CD14-positive monocyte (primary cell): Measurements from ENCODE around the gene TUBB1. TPM values are rescaled to one million over a fixed set of nuclear protein-coding genes. Genes with fewer than 3 reads are reported as not detected.

Experiments used
- DNase-seq, 3 donors: peaks; one replicate each; pipeline ENCODE4 v3.0.0-alpha.2; 2011 to 2022
- H2AFZ ChIP-seq: 2 replicates; pipeline ENCODE4 v1.6.0; 2012; ENCODE audit warnings: mild to moderate bottlenecking, low read depth, low read length, inconsistent platforms; ENCODE audit not compliant: insufficient read depth, poor library complexity, severe bottlenecking
- H3K27ac ChIP-seq, 2 donors: 1 replicate in 1 of 2; 2 replicates in 1 of 2; pipeline ENCODE4 v1.5.1; 2012 to 2013; ENCODE audit warnings: low read length in 2 of 2, control low read depth in 1 of 2, inconsistent platforms in 1 of 2, low read depth in 1 of 2, mild to moderate bottlenecking in 1 of 2
- H3K27me3 ChIP-seq, 2 donors: one replicate each; pipeline versions ENCODE4 v1.6.0 to v1.6.1; 2011 to 2013; ENCODE audit warnings: low read length in 2 of 2; ENCODE audit not compliant: control insufficient read depth in 2 of 2, insufficient read depth in 2 of 2
- H3K36me3 ChIP-seq, 2 donors: replicated peaks in 1 of 2; 1 replicate in 1 of 2; 2 replicates in 1 of 2; pipeline versions ENCODE4 v1.5.1 to v1.6.1; 2012 to 2013; ENCODE audit warnings: low read length in 2 of 2, control low read depth in 1 of 2, inconsistent platforms in 1 of 2, mild to moderate bottlenecking in 1 of 2; ENCODE audit not compliant: insufficient read depth in 2 of 2, control insufficient read depth in 1 of 2
- H3K4me1 ChIP-seq, 2 donors: 1 replicate in 1 of 2; 2 replicates in 1 of 2; pipeline versions ENCODE4 v1.5.1 to v1.6.1; 2012 to 2013; ENCODE audit warnings: low read length in 2 of 2, control low read depth in 1 of 2, inconsistent platforms in 1 of 2, mild to moderate bottlenecking in 1 of 2, moderate library complexity in 1 of 2; ENCODE audit not compliant: insufficient read depth in 2 of 2, control insufficient read depth in 1 of 2
- H3K4me2 ChIP-seq: replicated peaks from 2 replicates; pipeline ENCODE3; 2012; ENCODE audit warnings: low read length, moderate library complexity, mild to moderate bottlenecking; ENCODE audit not compliant: poor library complexity, severe bottlenecking; ENCODE audit errors: extremely low read depth
- H3K4me3 ChIP-seq, 3 experiments: fragments of 200-600 bp in 1 of 3; sonication (generic) in 1 of 3; replicated peaks in 1 of 3; 1 replicate in 2 of 3; 2 replicates in 1 of 3; pipeline ENCODE4 v1.5.1; 2011 to 2013; ENCODE audit warnings: low read length in 3 of 3, mild to moderate bottlenecking in 3 of 3, control low read depth in 2 of 3, low read depth in 2 of 3, inconsistent platforms in 1 of 3, moderate library complexity in 1 of 3
- H3K79me2 ChIP-seq: 2 replicates; pipeline ENCODE4 v1.6.0; 2012; ENCODE audit warnings: mild to moderate bottlenecking, control low read depth, inconsistent platforms, low read length, moderate library complexity; ENCODE audit not compliant: insufficient read depth
- H3K9ac ChIP-seq: 2 replicates; pipeline ENCODE4 v1.6.0; 2017; ENCODE audit warnings: low read length, mild to moderate bottlenecking; ENCODE audit not compliant: insufficient read depth, poor library complexity, severe bottlenecking
- H3K9me3 ChIP-seq, 2 donors: replicated peaks in 1 of 2; 1 replicate in 1 of 2; 2 replicates in 1 of 2; pipeline versions ENCODE4 v1.5.1 to v1.6.1; 2012 to 2013; ENCODE audit warnings: low read length in 2 of 2, control low read depth in 1 of 2; ENCODE audit not compliant: control insufficient read depth in 1 of 2, insufficient read depth in 1 of 2
- H4K20me1 ChIP-seq: 2 replicates; pipeline ENCODE4 v1.6.0; 2012; ENCODE audit warnings: mild to moderate bottlenecking, low read length, control low read depth, moderate library complexity; ENCODE audit not compliant: insufficient read depth
- H3K27ac Mint-ChIP-seq, 7 donors: one replicate each; pipeline ENCODE4 v1.8.0; 2020; ENCODE audit warnings: mild to moderate bottlenecking in 7 of 7, mixed read lengths in 7 of 7, moderate library complexity in 6 of 7, inconsistent platforms in 2 of 7
- H3K27me3 Mint-ChIP-seq, 3 donors: one replicate each; pipeline ENCODE4 v1.8.0; 2021 to 2022; ENCODE audit warnings: low read depth in 3 of 3, mild to moderate bottlenecking in 3 of 3, mixed read lengths in 3 of 3, moderate library complexity in 3 of 3, inconsistent platforms in 1 of 3
- H3K36me3 Mint-ChIP-seq, 2 donors: one replicate each; pipeline ENCODE4 v1.8.0; 2020; ENCODE audit warnings: mixed read lengths in 2 of 2, inconsistent platforms in 1 of 2, mild to moderate bottlenecking in 1 of 2
- H3K4me1 Mint-ChIP-seq: one replicate; pipeline ENCODE4 v1.8.0; 2020; ENCODE audit warnings: mild to moderate bottlenecking, mixed read lengths
- H3K4me3 Mint-ChIP-seq, 2 donors: one replicate each; pipeline ENCODE4 v1.8.0; 2020; ENCODE audit warnings: mild to moderate bottlenecking in 2 of 2, mixed read lengths in 2 of 2, moderate library complexity in 1 of 2
- H3K9me3 Mint-ChIP-seq, 7 donors: one replicate each; pipeline ENCODE4 v1.8.0; 2020 to 2022; ENCODE audit warnings: mixed read lengths in 7 of 7, mild to moderate bottlenecking in 6 of 7, moderate library complexity in 6 of 7, inconsistent platforms in 2 of 7
- WGBS: methylation state at CpG from one replicate; pipeline ENCODE4 v1.1.5; 2013; ENCODE audit warnings: missing lambda C conversion rate; ENCODE audit not compliant: insufficient coverage; 5-methylcytosine and 5-hydroxymethylcytosine counted together
- intact Hi-C, 2 donors: fragments of 100-400 bp; cut with micrococcal nuclease; formaldehyde crosslinking; loops; one replicate each; pipeline versions ENCODE4 v1.15.0 to v1.15.1; 2023
- polyA plus RNA-seq, 3 donors: library from polyadenylated mRNA; depleted of rRNA in 1 of 3; unstranded in 2 of 3; stranded (reverse) in 1 of 3; fragments of 300-500 nt in 2 of 3; fragments of >200 nt in 1 of 3; fragmentation: Illumina TruSeq in 2 of 3; gene quantifications; 1 replicate in 2 of 3; 2 replicates in 1 of 3; pipeline ENCODE4 v1.2.3, GENCODE V29; 2012 to 2021
- TF ChIP-seq, protein P1 (sequence below): fragments of 200-600 bp; IDR thresholded peaks from one replicate; pipeline ENCODE4 v1.8.0; 2022; ENCODE audit warnings: antibody characterized with exemption, mild to moderate bottlenecking

TUBB1 gene
- polyA plus RNA-seq, 3 donors = 0.09 to 3.1 (median 2.4) TPM

DNA sequence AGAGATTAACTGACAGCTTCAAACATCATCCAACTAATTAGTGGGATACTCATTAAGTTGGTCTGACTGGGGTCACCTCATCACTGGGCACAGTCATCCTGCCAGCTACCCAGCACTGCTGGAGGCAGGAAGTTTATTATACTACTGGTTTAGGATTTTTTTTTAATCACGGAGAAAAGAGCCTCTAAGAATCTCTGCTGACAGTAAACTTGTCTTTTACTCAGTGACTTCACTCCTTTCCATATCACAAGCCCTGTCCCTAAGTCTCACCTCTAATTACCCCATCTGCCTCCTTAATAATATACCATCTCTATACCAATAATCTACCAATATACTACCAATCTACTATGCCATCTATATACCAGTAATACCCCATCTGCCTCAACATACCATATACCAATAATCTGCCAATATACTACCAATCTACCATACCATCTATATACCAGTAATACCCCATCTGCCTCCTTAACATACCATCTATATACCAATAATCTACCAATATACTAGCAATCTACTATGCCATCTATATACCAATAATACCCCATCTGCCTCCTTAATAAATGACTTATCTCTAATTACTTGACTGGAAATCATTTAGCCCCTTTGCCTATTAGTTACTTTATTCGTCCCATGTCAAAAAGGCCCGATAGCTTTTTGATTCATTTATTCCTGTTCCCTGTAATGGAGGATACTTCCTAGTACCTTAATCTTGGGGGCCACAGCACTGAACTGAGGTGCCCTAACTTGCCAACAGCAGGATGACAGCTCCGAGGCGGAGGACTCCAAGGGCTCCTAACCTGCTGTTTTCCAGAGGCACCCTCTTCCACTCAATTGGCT is 7.9 kb downstream of the TUBB1 start:
- Mint-ChIP-seq H3K4me3 (no peak overlapping the region), H3K27me3 (peaks cover 0 to 2% (median 0%) of the 10 kb centered on the region in 3 donors), H3K36me3 (peaks cover 85% of the 10 kb centered on the region in 2 donors), H3K9me3 (no peaks in the 10 kb centered on the region), H3K27ac (peak overlapping the region in 4 of 7 donors; percentile 13 to 37 (median 28)), H3K4me1 (peaks cover 48% of the 10 kb centered on the region)
- Histone ChIP-seq H3K36me3 (peaks cover 71 to 84% of the 10 kb centered on the region in 2 donors), H3K79me2 (peaks cover 83% of the 10 kb centered on the region), H2AFZ (no peak overlapping the region), H3K9me3 (no peaks in the 10 kb centered on the region), H3K4me1 (peaks cover 19 to 34% of the 10 kb centered on the region in 2 donors), H4K20me1 (peaks cover 95% of the 10 kb centered on the region), H3K4me3 (no peak overlapping the region), H3K4me2 (no peak overlapping the region), H3K27me3 (no peaks in the 10 kb centered on the region), H3K9ac (no peak overlapping the region), H3K27ac (no peak overlapping the region)
- no peak for DNase-seq
- intact Hi-C loops = loop anchor here in 1 of 2 donors (5.0 kb wide), 1 partner anchor 35 kb away; no protein-coding TSS in a partner anchor
- TF ChIP-seq, protein P1, sequence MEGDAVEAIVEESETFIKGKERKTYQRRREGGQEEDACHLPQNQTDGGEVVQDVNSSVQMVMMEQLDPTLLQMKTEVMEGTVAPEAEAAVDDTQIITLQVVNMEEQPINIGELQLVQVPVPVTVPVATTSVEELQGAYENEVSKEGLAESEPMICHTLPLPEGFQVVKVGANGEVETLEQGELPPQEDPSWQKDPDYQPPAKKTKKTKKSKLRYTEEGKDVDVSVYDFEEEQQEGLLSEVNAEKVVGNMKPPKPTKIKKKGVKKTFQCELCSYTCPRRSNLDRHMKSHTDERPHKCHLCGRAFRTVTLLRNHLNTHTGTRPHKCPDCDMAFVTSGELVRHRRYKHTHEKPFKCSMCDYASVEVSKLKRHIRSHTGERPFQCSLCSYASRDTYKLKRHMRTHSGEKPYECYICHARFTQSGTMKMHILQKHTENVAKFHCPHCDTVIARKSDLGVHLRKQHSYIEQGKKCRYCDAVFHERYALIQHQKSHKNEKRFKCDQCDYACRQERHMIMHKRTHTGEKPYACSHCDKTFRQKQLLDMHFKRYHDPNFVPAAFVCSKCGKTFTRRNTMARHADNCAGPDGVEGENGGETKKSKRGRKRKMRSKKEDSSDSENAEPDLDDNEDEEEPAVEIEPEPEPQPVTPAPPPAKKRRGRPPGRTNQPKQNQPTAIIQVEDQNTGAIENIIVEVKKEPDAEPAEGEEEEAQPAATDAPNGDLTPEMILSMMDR = no peak
- 71% methylated on average over 1 of the region's 5 CpGs for WGBS

DNA sequence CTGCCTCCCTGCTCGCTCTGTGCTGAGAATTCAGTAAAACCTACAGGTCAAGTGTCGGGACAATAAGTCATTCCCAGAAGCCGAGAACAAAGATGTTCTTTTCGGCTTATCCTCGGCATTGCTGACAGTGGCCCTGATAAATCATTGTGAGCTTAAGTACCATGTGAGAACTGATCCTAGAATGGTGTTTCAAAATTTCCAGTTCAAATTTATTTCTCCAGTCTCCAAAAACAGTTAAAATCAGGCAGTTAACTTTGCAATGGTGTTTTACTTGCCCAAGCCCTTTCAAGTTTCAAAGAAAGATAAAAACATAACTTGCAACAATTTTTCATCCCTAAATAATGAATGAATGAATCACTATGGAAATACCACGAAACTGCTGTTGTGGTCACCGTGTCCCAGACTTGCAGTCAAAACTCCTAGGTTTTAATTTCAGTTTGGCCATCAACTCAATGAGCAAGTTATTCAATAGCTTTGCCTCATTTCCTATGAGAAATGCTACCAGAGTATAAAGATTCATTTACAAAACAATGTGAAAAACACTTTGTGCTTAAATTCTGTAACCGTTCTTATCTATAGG is 8.6 kb downstream of the TUBB1 start:
- Histone ChIP-seq H2AFZ (no peak overlapping the region), H3K27ac (no peak overlapping the region), H3K79me2 (peaks cover 84% of the 10 kb centered on the region), H4K20me1 (peaks cover 87% of the 10 kb centered on the region), H3K4me2 (no peak overlapping the region), H3K4me3 (no peak overlapping the region), H3K9me3 (no peaks in the 10 kb centered on the region), H3K9ac (no peak overlapping the region), H3K36me3 (peaks cover 67 to 77% of the 10 kb centered on the region in 2 donors), H3K27me3 (no peaks in the 10 kb centered on the region), H3K4me1 (peaks cover 22 to 38% of the 10 kb centered on the region in 2 donors)
- Mint-ChIP-seq H3K4me3 (no peak overlapping the region), H3K36me3 (peaks cover 78 to 79% of the 10 kb centered on the region in 2 donors), H3K9me3 (no peaks in the 10 kb centered on the region), H3K27me3 (peaks cover 0 to 2% (median 2%) of the 10 kb centered on the region in 3 donors), H3K27ac (peak overlapping the region in 2 of 7 donors; percentile 4 to 37), H3K4me1 (peaks cover 50% of the 10 kb centered on the region)
- TF ChIP-seq, protein P1 = no peak
- intact Hi-C loops = loop anchor here in 1 of 2 donors (5.0 kb wide), 1 partner anchor 36 kb away; no protein-coding TSS in a partner anchor
- WGBS = 84% methylated on average over 4 of the region's 8 CpGs
- DNase-seq = no peak
